Dermis blood vessel endothelial cell (primary cell): Measurements from ENCODE around the gene EFNA4. TPM values are rescaled to one million over a fixed set of nuclear protein-coding genes. Genes with fewer than 3 reads are reported as not detected.

ENCODE experiments used
- DNase-seq: peaks from one replicate; pipeline ENCODE4 v3.0.0; 2010
- total RNA-seq: library from RNA; depleted of rRNA; stranded (reverse); fragments of >200 nt; gene quantifications from 2 replicates; pipeline ENCODE4 v1.2.3, GENCODE V29; 2014

The EFNA4 gene
- total RNA-seq, 1 donor from 2014 or later = 15.7 TPM

DNA sequence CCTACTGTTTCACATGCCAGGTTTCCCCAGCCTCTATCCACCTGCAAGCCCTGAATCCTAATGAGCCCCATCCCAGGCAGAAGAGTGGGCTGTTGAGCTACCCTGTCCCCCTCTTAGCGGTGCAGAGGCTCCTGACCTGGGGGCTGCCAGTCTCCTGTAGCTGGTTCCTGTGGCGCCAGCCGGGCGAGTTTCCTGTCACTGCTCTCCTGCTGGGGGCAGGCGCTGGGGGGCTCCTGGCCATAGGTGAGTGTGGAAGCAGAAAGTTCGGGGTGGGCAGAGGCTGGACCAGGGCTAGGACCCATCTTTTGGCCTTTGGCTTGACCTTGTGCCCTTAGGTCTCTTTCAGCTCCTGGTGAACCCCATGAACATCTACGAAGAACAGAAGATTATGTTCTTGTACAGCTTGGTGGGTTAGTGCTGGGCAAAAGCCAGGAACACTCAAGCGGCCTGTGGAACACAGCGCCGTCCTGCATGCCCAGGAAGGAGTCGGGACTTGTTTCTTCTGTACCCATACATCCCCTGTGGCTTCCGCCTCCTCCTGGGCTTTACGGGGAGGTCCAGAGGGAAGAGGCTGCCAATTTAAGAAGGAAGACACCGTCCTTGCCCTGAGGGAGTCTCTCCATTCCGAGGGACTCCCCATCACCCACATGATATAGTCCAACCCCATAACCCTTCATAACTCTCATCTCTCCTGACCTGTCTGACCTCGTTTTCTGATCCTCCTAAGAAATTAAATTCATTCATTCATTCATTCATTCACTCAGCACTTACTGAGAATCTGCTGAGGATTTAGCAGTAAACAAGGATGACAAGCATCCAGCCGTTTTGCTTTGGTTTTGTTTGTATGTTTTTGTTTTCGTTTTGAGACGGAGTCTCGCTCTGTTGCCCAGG is 29.0 kb upstream of the EFNA4 start:
- DNase-seq = no peak

DNA sequence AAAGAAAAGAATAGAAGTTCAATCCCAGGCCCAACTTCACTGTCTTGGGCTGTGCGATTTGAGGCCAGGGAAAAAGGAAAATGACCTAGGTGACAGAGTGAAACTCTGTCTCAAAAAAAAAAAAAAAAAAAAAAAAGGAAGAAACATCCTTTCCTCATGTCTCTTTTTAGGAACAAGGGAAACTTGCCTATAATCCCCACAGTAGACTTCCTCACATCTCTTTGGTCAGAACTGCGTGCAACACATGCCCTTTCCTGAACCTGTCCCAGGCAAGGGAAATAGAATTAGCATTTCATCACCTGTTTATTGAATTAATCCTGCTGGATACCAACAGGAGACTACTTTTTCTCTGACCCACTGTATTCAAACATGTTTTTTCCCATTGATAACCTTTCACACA is 27.6 kb upstream of the EFNA4 start:
- no peak for DNase-seq

GRCh38 chr1:155037043-155037442 is 26.5 kb upstream of the EFNA4 start:
- no peak for DNase-seq

DNA sequence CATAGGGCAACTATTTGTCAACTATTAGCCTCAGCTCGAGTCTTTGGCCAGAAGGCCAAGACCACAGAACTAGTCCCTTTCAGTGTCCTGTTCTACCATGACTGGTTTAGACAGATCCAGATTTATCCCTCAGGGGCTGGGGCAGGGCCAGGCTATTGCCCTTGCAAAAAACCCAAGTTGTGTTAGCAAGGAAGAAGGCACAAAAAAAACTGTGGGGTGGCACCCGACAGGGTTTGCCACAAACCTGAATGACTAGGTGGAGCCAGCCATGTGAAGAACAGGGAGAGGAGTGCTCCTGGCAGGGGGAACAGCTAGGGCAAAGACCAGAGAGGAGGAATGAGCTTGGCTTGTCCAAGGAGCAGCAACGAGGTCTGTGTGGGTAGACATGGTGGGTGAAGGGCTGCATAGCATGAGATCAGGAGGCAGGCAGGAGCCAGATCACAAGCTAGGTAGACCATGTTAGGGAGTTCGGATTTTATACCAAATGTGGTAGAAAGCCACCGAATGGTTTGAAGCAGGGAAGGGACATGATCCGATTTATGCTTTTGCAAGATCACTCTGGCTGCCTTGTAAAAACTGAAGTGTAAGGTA is 25.6 kb upstream of the EFNA4 start:
- no peak for DNase-seq

GRCh38 chr1:155038602-155039307 is 24.8 kb upstream of the EFNA4 start:
- DNase-seq = peak; percentile 56

- no peak for DNase-seq
Observed at GRCh38 chr1:155039308-155039669, 24.3 kb upstream of the EFNA4 start.

GRCh38 chr1:155040358-155041093 is 23.0 kb upstream of the EFNA4 start:
- DNase-seq = no peak

GRCh38 chr1:155042789-155043188 is 20.8 kb upstream of the EFNA4 start:
- no peak for DNase-seq

- DNase-seq = no peak
Observed at GRCh38 chr1:155043301-155043702, 20.2 kb upstream of the EFNA4 start.

GRCh38 chr1:155043793-155044192 is 19.7 kb upstream of the EFNA4 start:
- no peak for DNase-seq

GRCh38 chr1:155044365-155044764 is 19.2 kb upstream of the EFNA4 start:
- DNase-seq = no peak

- DNase-seq = peak; percentile 92
Observed at GRCh38 chr1:155044812-155045657, 18.5 kb upstream of the EFNA4 start.

DNA sequence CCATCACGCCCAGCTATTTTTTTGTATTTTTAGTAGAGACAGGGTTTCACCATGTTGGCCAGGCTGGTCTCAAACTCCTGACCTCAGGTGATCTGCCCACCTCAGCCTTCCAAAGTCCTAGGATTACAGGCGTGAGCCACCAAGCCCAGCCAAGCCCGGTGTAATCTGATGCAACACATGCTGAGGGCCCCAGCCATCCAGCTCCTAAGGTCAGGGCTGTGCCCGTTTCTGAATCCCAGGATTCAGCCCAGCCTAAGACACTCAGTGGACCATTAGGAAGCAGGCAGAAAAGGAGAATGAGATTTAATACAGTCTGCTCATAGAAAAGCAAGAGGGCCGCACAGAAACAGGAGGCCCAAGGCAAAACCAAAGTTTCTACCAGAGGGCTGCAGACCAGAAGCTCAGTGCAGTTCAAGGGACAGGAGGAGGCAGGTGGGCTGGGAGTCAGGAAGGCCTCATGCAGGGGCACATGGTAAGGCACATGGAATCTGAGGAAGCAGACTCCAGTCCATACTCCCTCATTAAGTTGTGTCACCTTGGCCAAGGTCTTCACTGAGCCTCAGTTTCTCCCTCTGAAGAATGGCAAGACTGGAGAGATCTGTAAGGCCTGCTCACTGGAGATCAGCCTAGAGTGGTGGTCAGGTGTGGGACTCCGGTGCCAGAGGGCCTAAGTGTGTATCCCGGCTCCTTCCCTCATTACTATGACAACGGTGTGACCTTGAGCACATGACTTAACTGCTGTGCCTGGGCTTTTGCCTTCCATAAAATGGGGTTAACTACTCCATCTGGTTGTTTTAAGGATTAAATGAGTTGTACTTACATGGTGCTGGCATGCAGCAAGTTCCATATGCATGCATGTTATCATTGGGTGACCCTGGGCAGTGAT is 14.8 kb upstream of the EFNA4 start:
- no peak for DNase-seq

DNA sequence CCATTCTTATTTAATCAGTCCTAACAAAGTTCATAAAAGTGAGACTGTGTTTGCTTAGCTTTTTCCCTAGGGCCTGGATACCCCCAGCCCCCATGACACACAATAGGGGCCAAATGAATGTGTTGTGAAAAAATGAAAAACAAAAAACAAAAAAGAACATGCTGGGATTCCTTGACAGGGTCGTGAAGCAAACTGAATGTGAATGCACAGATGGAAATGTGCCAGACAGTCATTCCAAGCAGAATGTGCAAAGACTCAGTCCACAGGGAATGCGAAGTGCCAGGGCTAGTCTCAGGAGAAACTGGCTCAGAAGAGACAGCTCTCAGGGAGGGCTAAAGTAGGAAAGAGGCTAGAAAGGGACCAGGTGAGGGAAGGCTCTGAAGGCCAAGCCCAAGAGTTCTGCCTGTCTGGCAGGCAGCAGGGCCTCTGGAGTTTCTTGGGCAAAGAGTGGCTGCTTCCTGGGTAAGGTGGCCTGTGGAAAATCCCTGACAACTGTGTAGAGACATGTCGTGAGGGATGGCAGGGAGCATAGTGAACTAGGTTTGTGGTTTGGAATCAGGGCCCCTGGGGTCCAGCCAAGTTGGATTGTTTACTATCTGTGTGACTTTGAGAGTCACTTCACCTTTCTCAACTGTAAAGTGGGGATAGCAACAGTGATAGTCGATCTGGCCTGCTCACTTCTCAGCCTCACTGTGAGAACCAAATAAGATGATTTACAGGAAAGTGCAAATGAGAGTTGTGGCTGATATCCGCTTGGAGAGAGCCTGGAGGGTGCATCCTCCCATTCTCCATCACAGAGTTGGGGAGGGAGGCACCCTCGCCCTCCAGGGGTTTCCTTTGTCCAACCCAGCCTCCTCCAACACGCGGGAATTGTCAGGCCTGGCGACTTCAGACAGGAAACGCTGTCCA is 13.6 kb upstream of the EFNA4 start:
- DNase-seq = peak; percentile 20

DNA sequence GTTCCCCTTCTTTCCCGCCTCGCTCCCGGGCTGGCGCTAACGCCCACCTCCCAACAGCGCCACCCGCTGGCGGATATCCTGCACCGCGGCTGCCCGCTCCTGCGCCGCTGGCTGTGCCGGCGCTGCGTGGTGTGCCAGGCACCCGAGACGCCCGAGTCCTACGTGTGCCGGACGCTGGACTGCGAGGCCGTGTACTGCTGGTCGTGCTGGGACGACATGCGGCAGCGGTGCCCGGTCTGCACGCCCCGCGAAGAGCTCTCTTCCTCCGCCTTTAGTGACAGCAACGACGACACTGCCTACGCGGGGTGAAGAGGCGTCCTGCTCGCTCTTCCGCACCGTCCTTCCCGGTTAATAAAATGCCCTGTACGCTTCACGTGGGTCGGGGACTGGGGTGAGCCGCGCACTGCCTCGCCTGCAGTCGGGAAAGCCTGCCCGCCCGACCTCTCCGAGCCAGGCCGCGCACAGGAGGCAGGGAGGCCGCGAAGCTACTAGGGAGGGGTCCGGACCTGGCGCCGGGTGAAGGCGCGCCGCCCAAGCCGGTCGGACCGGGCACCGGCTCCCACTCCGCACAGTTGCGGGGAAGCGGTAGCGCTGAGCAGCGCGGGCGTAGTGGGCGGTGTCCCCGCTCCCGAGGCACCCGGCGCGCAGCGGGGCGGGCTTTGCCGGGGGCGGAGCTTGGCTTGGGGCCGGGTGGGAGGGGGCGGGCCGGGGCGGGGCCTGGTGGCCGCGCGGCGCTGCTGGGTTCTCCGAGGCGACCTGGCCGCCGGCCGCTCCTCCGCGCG is 12.8 kb upstream of the EFNA4 start, which contains the start of gene ADAM15:
ADAM15 (plus strand) TSS at position 757 of the 782 bp plus-strand sequence. CDS start 71 bp downstream, outside the sequence.
- DNase-seq = peak; percentile 85

GRCh38 chr1:155051342-155051776 is 12.2 kb upstream of the EFNA4 start:
- no peak for DNase-seq

GRCh38 chr1:155051777-155052398 is 11.7 kb upstream of the EFNA4 start:
- DNase-seq = peak; percentile 76
